Liver (tissue), 9 donors: ENCODE results near the gene SEZ6L2. TPM values are rescaled to one million over a fixed set of nuclear protein-coding genes. Genes with fewer than 3 reads are reported as not detected.

Experiments
- DNase-seq: peaks from one replicate; pipeline ENCODE4 v3.0.0-alpha.2; 2017; ENCODE audit warnings: low spot score
- H3K27ac ChIP-seq, 2 donors: one replicate each; pipeline ENCODE4 v1.7.0; 2013; ENCODE audit warnings: inconsistent platforms in 2 of 2, low read length in 2 of 2, control low read depth in 1 of 2, low read depth in 1 of 2, mild to moderate bottlenecking in 1 of 2
- H3K27me3 ChIP-seq, 4 donors: one replicate each; pipeline versions ENCODE4 v1.6.1 to v1.7.0; 2013; ENCODE audit warnings: low read length in 3 of 4, inconsistent platforms in 1 of 4, mild to moderate bottlenecking in 1 of 4, moderate library complexity in 1 of 4; ENCODE audit not compliant: control insufficient read depth in 4 of 4, insufficient read depth in 4 of 4
- H3K36me3 ChIP-seq, 4 donors: one replicate each; pipeline versions ENCODE4 v1.6.1 to v1.7.0; 2013; ENCODE audit warnings: low read length in 3 of 4, mild to moderate bottlenecking in 3 of 4, low read depth in 1 of 4, moderate library complexity in 1 of 4; ENCODE audit not compliant: control insufficient read depth in 4 of 4, insufficient read depth in 3 of 4
- H3K4me1 ChIP-seq, 4 donors: one replicate each; pipeline versions ENCODE4 v1.6.1 to v1.7.0; 2013; ENCODE audit warnings: low read length in 3 of 4, mild to moderate bottlenecking in 3 of 4, moderate library complexity in 1 of 4; ENCODE audit not compliant: control insufficient read depth in 4 of 4, insufficient read depth in 4 of 4
- H3K4me3 ChIP-seq, 3 donors: one replicate each; pipeline versions ENCODE4 v1.6.1 to v1.7.0; 2013; ENCODE audit warnings: low read length in 3 of 3, control low read depth in 1 of 3, low read depth in 1 of 3, mild to moderate bottlenecking in 1 of 3
- H3K9ac ChIP-seq, 2 donors: one replicate each; pipeline ENCODE4 v1.7.0; 2013; ENCODE audit warnings: low read length in 2 of 2, mild to moderate bottlenecking in 2 of 2, moderate library complexity in 2 of 2, control low read depth in 1 of 2, low read depth in 1 of 2
- H3K9me3 ChIP-seq, 4 donors: one replicate each; pipeline versions ENCODE4 v1.6.1 to v1.7.0; 2013; ENCODE audit warnings: low read length in 3 of 4; ENCODE audit not compliant: control insufficient read depth in 4 of 4
- ATF3 ChIP-seq: IDR thresholded peaks from 2 replicates; pipeline ENCODE4 v1.6.1; 2016; ENCODE audit warnings: antibody characterized with exemption
- CTCF ChIP-seq: fragments of 150-350 bp; IDR thresholded peaks from 2 replicates; pipeline ENCODE4 v1.5.1; 2017; ENCODE audit warnings: improper control_type of control experiment, low read depth, low read length; ENCODE audit not compliant: missing input control
- EGR1 ChIP-seq, 2 donors: IDR thresholded peaks; 2 replicates each; pipeline ENCODE4 v1.6.1; 2016 to 2018; ENCODE audit warnings: antibody characterized with exemption in 2 of 2, low read depth in 2 of 2
- FOXA1 ChIP-seq: IDR thresholded peaks from 2 replicates; pipeline ENCODE4 v1.6.1; 2016; ENCODE audit warnings: antibody characterized with exemption
- FOXA2 ChIP-seq: IDR thresholded peaks from 2 replicates; pipeline ENCODE4 v1.6.1; 2016; ENCODE audit warnings: antibody characterized with exemption
- GABPA ChIP-seq, 2 donors: IDR thresholded peaks in 1 of 2; conservative IDR thresholded peaks in 1 of 2; 2 replicates each; pipeline ENCODE4 v1.6.1; 2016; ENCODE audit warnings: antibody characterized with exemption in 2 of 2, mild to moderate bottlenecking in 1 of 2, moderate library complexity in 1 of 2
- HNF4A ChIP-seq, 2 donors: conservative IDR thresholded peaks; 2 replicates each; pipeline ENCODE4 v1.6.1; 2016; ENCODE audit warnings: antibody characterized with exemption in 2 of 2, mild to moderate bottlenecking in 2 of 2
- HNF4G ChIP-seq: IDR thresholded peaks from 2 replicates; pipeline ENCODE4 v1.6.1; 2016; ENCODE audit warnings: antibody characterized with exemption
- JUND ChIP-seq, 2 donors: IDR thresholded peaks; 2 replicates each; pipeline ENCODE4 v1.6.1; 2016; ENCODE audit warnings: antibody characterized with exemption in 2 of 2
- MAX ChIP-seq: IDR thresholded peaks from 2 replicates; pipeline ENCODE4 v1.6.1; 2016; ENCODE audit warnings: antibody characterized with exemption
- NR2F2 ChIP-seq: IDR thresholded peaks from 2 replicates; pipeline ENCODE4 v1.6.1; 2016; ENCODE audit warnings: antibody characterized with exemption
- RAD21 ChIP-seq, 2 donors: IDR thresholded peaks; 2 replicates each; pipeline ENCODE4 v1.6.1; 2016; ENCODE audit warnings: antibody characterized with exemption in 2 of 2, mild to moderate bottlenecking in 2 of 2
- REST ChIP-seq: IDR thresholded peaks from 2 replicates; pipeline ENCODE4 v1.6.1; 2016; ENCODE audit warnings: antibody characterized with exemption, mild to moderate bottlenecking
- RXRA ChIP-seq, 2 donors: IDR thresholded peaks; 2 replicates each; pipeline ENCODE4 v1.6.1; 2017 to 2018; ENCODE audit warnings: antibody characterized with exemption in 2 of 2, mild to moderate bottlenecking in 1 of 2
- SP1 ChIP-seq: IDR thresholded peaks from 2 replicates; pipeline ENCODE4 v1.6.1; 2018; ENCODE audit warnings: antibody characterized with exemption, mild to moderate bottlenecking
- TAF1 ChIP-seq: conservative IDR thresholded peaks from 2 replicates; pipeline ENCODE4 v1.6.1; 2016; ENCODE audit warnings: antibody characterized with exemption, mild to moderate bottlenecking
- YY1 ChIP-seq: IDR thresholded peaks from 2 replicates; pipeline ENCODE4 v1.6.1; 2016; ENCODE audit warnings: antibody characterized with exemption, mild to moderate bottlenecking
- ZBTB33 ChIP-seq: IDR thresholded peaks from 2 replicates; pipeline ENCODE4 v1.6.1; 2016; ENCODE audit warnings: antibody characterized with exemption
- WGBS: extraction: QIAGEN DNeasy Blood & Tissue Kit; methylation state at CpG from one replicate; pipeline ENCODE4 v1.1.7; 2013; 5-methylcytosine and 5-hydroxymethylcytosine counted together
- polyA plus RNA-seq, 2 donors: library from polyadenylated mRNA; stranded (reverse) in 1 of 2; unstranded in 1 of 2; fragments of 200-250 nt in 1 of 2; fragments of >200 nt in 1 of 2; fragmentation: Nextera tagmentation in 1 of 2; extraction: Ambion mirVana in 1 of 2; gene quantifications; one replicate each; pipeline versions ENCODE4 v1.2.1 to v1.2.3, GENCODE V29; 2013 to 2015
- total RNA-seq, 2 donors: library from RNA; depleted of rRNA; stranded (reverse); fragments of >200 nt; gene quantifications; one replicate each; pipeline ENCODE4 v1.2.3, GENCODE V29; 2014
- donor health status: healthy.
- donor health status: healthy.
- donor health status: healthy.
- donor health status: healthy.
- donor health status: healthy.

Gene SEZ6L2
- total and polyA plus RNA-seq, 4 donors: 0.24 to 0.37 (median 0.30) TPM

- H3K27me3 ChIP-seq: no peaks in the 10 kb centered on the region
- no peak overlapping the region for H3K4me3 ChIP-seq
- no peak overlapping the region for H3K9ac ChIP-seq
- H3K9me3 ChIP-seq: no peaks in the 10 kb centered on the region
- 96% methylated on average over 9 of the region's 9 CpGs for WGBS
- no peak overlapping the region for H3K27ac ChIP-seq
- TF ChIP-seq RAD21 (IDR thresholded peaks at IDR 0.05): no peak
- no peak for TF ChIP-seq EGR1 (IDR thresholded peaks at IDR 0.05; ENCODE audit: low read depth in 2 of 2)
- no peak for TF ChIP-seq MAX
- no peak for TF ChIP-seq ZBTB33
- TF ChIP-seq ATF3: no peak
- TF ChIP-seq NR2F2: no peak
- no peak for TF ChIP-seq REST
- no peak for TF ChIP-seq RXRA (IDR thresholded peaks at IDR 0.05)
- TF ChIP-seq CTCF: no peak
- no peak for TF ChIP-seq TAF1
- no peak for TF ChIP-seq JUND (IDR thresholded peaks at IDR 0.05)
- no peak for TF ChIP-seq HNF4A (conservative IDR thresholded peaks at IDR 0.05)
- TF ChIP-seq SP1: no peak
- no peak for TF ChIP-seq YY1
- no peak for DNase-seq
- H3K36me3 ChIP-seq: peaks cover 0 to 19% (median 8%) of the 10 kb centered on the region in 4 donors
- peaks cover 7 to 36% (median 22%) of the 10 kb centered on the region in 4 donors for H3K4me1 ChIP-seq
Measured at GRCh38 chr16:29860218-29860617, 39.1 kb downstream of the SEZ6L2 start.

GRCh38 chr16:29858974-29859373, 40.4 kb downstream of the SEZ6L2 start:
- Histone ChIP-seq H3K27me3 (no peaks in the 10 kb centered on the region), H3K4me3 (no peak overlapping the region), H3K4me1 (peaks cover 7 to 36% (median 22%) of the 10 kb centered on the region in 4 donors), H3K9me3 (no peaks in the 10 kb centered on the region), H3K9ac (no peak overlapping the region), H3K36me3 (peaks cover 0 to 19% (median 8%) of the 10 kb centered on the region in 4 donors), H3K27ac (no peak overlapping the region)
- 92% methylated on average over 19 of the region's 19 CpGs for WGBS
- no peak for DNase-seq
- no peak for TF ChIP-seq ZBTB33
- no peak for TF ChIP-seq NR2F2
- no peak for TF ChIP-seq YY1
- no peak for TF ChIP-seq SP1
- TF ChIP-seq GABPA (IDR thresholded peaks at IDR 0.05 in 1 of 2, conservative IDR thresholded peaks at IDR 0.05 in 1 of 2): no peak
- TF ChIP-seq FOXA2: no peak
- no peak for TF ChIP-seq JUND (IDR thresholded peaks at IDR 0.05)
- TF ChIP-seq FOXA1: no peak
- no peak for TF ChIP-seq EGR1 (IDR thresholded peaks at IDR 0.05; ENCODE audit: low read depth in 2 of 2)
- TF ChIP-seq ATF3: no peak
- TF ChIP-seq HNF4G: no peak
